B cell (primary cell): ENCODE measurements around the gene PLCB3.

Experiments
- CTCF ChIP-seq: fragments of 200-600 bp; IDR thresholded peaks from one replicate; pipeline ENCODE4 v1.8.0; 2022; ENCODE audit warnings: antibody characterized with exemption, mild to moderate bottlenecking
- EZH2 ChIP-seq: IDR thresholded peaks from 2 replicates; pipeline ENCODE4 v1.6.1; 2012; ENCODE audit warnings: borderline replicate concordance, low read depth, mild to moderate bottlenecking, moderate library complexity, low read length; ENCODE audit not compliant: insufficient read depth, poor library complexity, severe bottlenecking

GRCh38 chr11:64232967-64233315 lies 18.4 kb upstream of the PLCB3 start:
- TF ChIP-seq CTCF (no peak), EZH2 (no peak)
